ENCODE data around the gene GCG. TPM values are rescaled to one million over a fixed set of nuclear protein-coding genes. Genes with fewer than 3 reads are reported as not detected.

The GCG gene
- total RNA-seq, 1 experiment from 2014 or later, result 0.31 TPM

- POLR2A ChIA-PET, result no interaction called here
- in situ Hi-C loops (cut with HindIII; ENCODE audit: low pct_unique_long_range_greater_than_20kb, low sequenced_read_pairs), result no loop called here
- intact Hi-C loops (cut with micrococcal nuclease; ENCODE audit: unreplicated experiment), result no loop called here
These were observed 51.5 kb downstream of the GCG start for GRCh38 chr2:162100579-162100978.

GRCh38 chr2:162099836-162100235 is 52.2 kb downstream of the GCG start:
- Histone ChIP-seq H3K27ac (ENCODE audit: low read length) (no peak overlapping the region), H3K4me1 (ENCODE audit: control insufficient read depth, insufficient read depth, low read length) (no peaks in the 10 kb centered on the region), H3K4me3 (ENCODE audit: low read depth in 2 of 2, low read length in 2 of 2) (no peak overlapping the region), H3K9me3 (ENCODE audit: control insufficient read depth, insufficient read depth, low read depth, low read length) (no peaks in the 10 kb centered on the region), H3K36me3 (ENCODE audit: control insufficient read depth, insufficient read depth, low read length) (no peaks in the 10 kb centered on the region), H3K27me3 (ENCODE audit: control insufficient read depth, insufficient read depth, low read length) (no peaks in the 10 kb centered on the region; the same call in 1 of the 2 replicates)
- DNase-seq (ENCODE audit: low read depth, low spot score) (no peak), ATAC-seq (no peak)
- in situ Hi-C loops (cut with HindIII; ENCODE audit: low pct_unique_long_range_greater_than_20kb, low sequenced_read_pairs) (no loop called here), intact Hi-C loops (cut with micrococcal nuclease; ENCODE audit: unreplicated experiment) (no loop called here)
- no peak for TF ChIP-seq REST (IDR thresholded peaks at IDR 0.05; ENCODE audit: insufficient read depth in 1 of 2, low read depth in 2 of 2, low read length in 1 of 2)
- no peak for TF ChIP-seq SIN3A (IDR thresholded peaks at IDR 0.05; ENCODE audit: borderline replicate concordance, insufficient read depth, low read depth, low read length)
- no peak for TF ChIP-seq TCF7L2 (IDR thresholded peaks at IDR 0.05; ENCODE audit: low read depth, low read length)
- TF ChIP-seq POLR2AphosphoS5 (IDR thresholded peaks at IDR 0.05; ENCODE audit: low read depth, low read length), result no peak
- no peak for TF ChIP-seq CTCF (IDR thresholded peaks at IDR 0.05)
- BruUV-seq (replicated peaks), result no TSS peak
- ChIA-PET CTCF (no interaction called here), POLR2A (no interaction called here)

More at GRCh38 chr2:162100579-162100978, 51.5 kb downstream of the GCG start:
- DNase-seq (ENCODE audit: low read depth, low spot score), result no peak
- no TSS peak for BruUV-seq (replicated peaks)
- no peak for TF ChIP-seq CTCF (IDR thresholded peaks at IDR 0.05)
- no peak for TF ChIP-seq SIN3A (IDR thresholded peaks at IDR 0.05; ENCODE audit: borderline replicate concordance, insufficient read depth, low read depth, low read length)
- no peak for TF ChIP-seq REST (IDR thresholded peaks at IDR 0.05; ENCODE audit: insufficient read depth in 1 of 2, low read depth in 2 of 2, low read length in 1 of 2)
- TF ChIP-seq POLR2AphosphoS5 (IDR thresholded peaks at IDR 0.05; ENCODE audit: low read depth, low read length), result no peak
- no peak for TF ChIP-seq TCF7L2 (IDR thresholded peaks at IDR 0.05; ENCODE audit: low read depth, low read length)
- H3K4me1 ChIP-seq (ENCODE audit: control insufficient read depth, insufficient read depth, low read length), result no peaks in the 10 kb centered on the region
- ATAC-seq, result no peak
- CTCF ChIA-PET, result no interaction called here
- no peaks in the 10 kb centered on the region for H3K9me3 ChIP-seq (ENCODE audit: control insufficient read depth, insufficient read depth, low read depth, low read length)
- no peak overlapping the region for H3K4me3 ChIP-seq (ENCODE audit: low read depth in 2 of 2, low read length in 2 of 2)
- H3K36me3 ChIP-seq (ENCODE audit: control insufficient read depth, insufficient read depth, low read length), result no peaks in the 10 kb centered on the region
- H3K27me3 ChIP-seq (ENCODE audit: control insufficient read depth, insufficient read depth, low read length), result no peaks in the 10 kb centered on the region; the same call in 1 of the 2 replicates
- no peak overlapping the region for H3K27ac ChIP-seq (ENCODE audit: low read length)

Other genes with a start within 250 kb of the GCG start
- gene DPP4, start 78.0 kb downstream of the GCG start, total RNA-seq (2021; ENCODE audit: unreplicated experiment), result 0.23 TPM
- not detected for gene FAP, start 91.2 kb upstream of the GCG start, total RNA-seq (2021; ENCODE audit: unreplicated experiment)
- gene IFIH1, start 166.4 kb upstream of the GCG start, total RNA-seq (2021; ENCODE audit: unreplicated experiment), result 15.4 TPM
- 21.3 TPM for gene GCA, start 191.9 kb upstream of the GCG start, total RNA-seq (2021; ENCODE audit: unreplicated experiment)

Data from Panc1 (cell line).